ENCODE results near the gene GABBR2.

Gene GABBR2

GRCh38 chr9:98720402-98720801 is 11.7 kb upstream of the GABBR2 start:
- DNase-seq: no peak

- DNase-seq: no peak
Observed at GRCh38 chr9:98719055-98719454, 10.3 kb upstream of the GABBR2 start.

GRCh38 chr9:98714833-98715232 is 6.1 kb upstream of the GABBR2 start:
- DNase-seq: no peak

- DNase-seq: no peak
Observed at GRCh38 chr9:98712987-98713386, 4.3 kb upstream of the GABBR2 start.

GRCh38 chr9:98709968-98710965 is 1.5 kb upstream of the GABBR2 start:
- no peak for DNase-seq

GRCh38 chr9:98708103-98708932 is 417 bp downstream of the GABBR2 start:
- DNase-seq: no peak

- DNase-seq: no peak
Observed at GRCh38 chr9:98707166-98708102, 1.3 kb downstream of the GABBR2 start.

- no peak for DNase-seq
Observed at GRCh38 chr9:98706651-98707165, 2.0 kb downstream of the GABBR2 start.

- no peak for DNase-seq
Observed at GRCh38 chr9:98702835-98703380, 5.8 kb downstream of the GABBR2 start.

GRCh38 chr9:98702340-98702739 is 6.4 kb downstream of the GABBR2 start:
- no peak for DNase-seq

GRCh38 chr9:98701576-98701975 is 7.2 kb downstream of the GABBR2 start:
- no peak for DNase-seq

- no peak for DNase-seq
Observed at GRCh38 chr9:98700801-98701200, 7.9 kb downstream of the GABBR2 start.

- no peak for DNase-seq
Observed at GRCh38 chr9:98698856-98699255, 9.9 kb downstream of the GABBR2 start.

- no peak for DNase-seq
Observed at GRCh38 chr9:98694943-98695342, 13.8 kb downstream of the GABBR2 start.

GRCh38 chr9:98692392-98692791 is 16.3 kb downstream of the GABBR2 start:
- no peak for DNase-seq

GRCh38 chr9:98691890-98692289 is 16.8 kb downstream of the GABBR2 start:
- DNase-seq: no peak

- DNase-seq: no peak
Observed at GRCh38 chr9:98690686-98691085, 18.0 kb downstream of the GABBR2 start.

- no peak for DNase-seq
Observed at GRCh38 chr9:98688710-98689495, 19.8 kb downstream of the GABBR2 start.

- DNase-seq: no peak
Observed at GRCh38 chr9:98687911-98688310, 20.8 kb downstream of the GABBR2 start.

GRCh38 chr9:98686961-98687855 is 21.5 kb downstream of the GABBR2 start:
- DNase-seq: no peak
